H1 (cell line): ENCODE measurements around the gene B3GAT1. TPM values are rescaled to one million over a fixed set of nuclear protein-coding genes. Genes with fewer than 3 reads are reported as not detected.

Experiments
- CTCF ChIA-PET: fragments of 300-600 bp; sonication (Branson Sonifier 250); formaldehyde crosslinking; loops from one replicate; lab custom pipeline; 2021; ENCODE audit not compliant: partially characterized antibody; lab: Charles Lee
- POLR2A ChIA-PET: fragments of 300-600 bp; sonication (Branson Sonifier 250); formaldehyde crosslinking; loops from one replicate; lab custom pipeline; 2021; ENCODE audit warnings: inconsistent platforms; ENCODE audit not compliant: partially characterized antibody; lab: Charles Lee
- DNase-seq, 2 experiments: peaks; one replicate each; pipeline versions ENCODE4 v3.0.0 to v3.0.0-alpha.2; 2010 to 2022; ENCODE audit warnings: low spot score in 2 of 2, low read depth in 1 of 2, mixed read lengths in 1 of 2
- FAIRE-seq: peaks from 2 replicates; lab custom pipeline; 2011; peaks lifted over from hg19 to GRCh38; lab: Jason Lieb, UNC
- H2AFZ ChIP-seq: 2 replicates; pipeline ENCODE4 v1.8.1; 2012; ENCODE audit warnings: low read length, inconsistent platforms
- H2AK5ac ChIP-seq: 2 replicates; pipeline ENCODE4 v1.6.1; 2013; ENCODE audit warnings: low read depth, low read length
- H2BK120ac ChIP-seq: replicated peaks from 2 replicates; pipeline ENCODE3; 2013; ENCODE audit warnings: low read depth, low read length, inconsistent platforms
- H2BK12ac ChIP-seq: 2 replicates; pipeline ENCODE4 v1.6.1; 2013; ENCODE audit warnings: low read depth, low read length
- H2BK15ac ChIP-seq: 2 replicates; pipeline ENCODE4 v1.6.1; 2013; ENCODE audit warnings: low read length
- H2BK20ac ChIP-seq: 2 replicates; pipeline ENCODE4 v1.6.1; 2013; ENCODE audit warnings: low read length
- H2BK5ac ChIP-seq: 2 replicates; pipeline ENCODE4 v1.6.1; 2013; ENCODE audit warnings: low read depth, low read length
- H3K14ac ChIP-seq: 2 replicates; pipeline ENCODE4 v1.6.1; 2013; ENCODE audit warnings: inconsistent platforms; ENCODE audit not compliant: insufficient read length
- H3K18ac ChIP-seq: 2 replicates; pipeline ENCODE4 v1.6.1; 2013; ENCODE audit warnings: low read length; ENCODE audit errors: extremely low read depth
- H3K23ac ChIP-seq: 2 replicates; pipeline ENCODE4 v1.6.1; 2013; ENCODE audit warnings: inconsistent platforms; ENCODE audit not compliant: insufficient read length
- H3K23me2 ChIP-seq: 2 replicates; pipeline ENCODE4 v1.6.1; 2013; ENCODE audit warnings: low read depth, low read length
- H3K27ac ChIP-seq: 2 replicates; pipeline ENCODE4 v1.6.1; 2011; ENCODE audit warnings: low read depth, low read length, inconsistent platforms
- H3K27me3 ChIP-seq, 4 experiments: replicated peaks in 1 of 4; 1 replicate in 1 of 4; 2 replicates in 3 of 4; pipeline versions ENCODE4 v1.6.1 to v1.8.1; 2011 to 2013; ENCODE audit warnings: low read length in 3 of 4, mild to moderate bottlenecking in 3 of 4, inconsistent platforms in 2 of 4, mixed read lengths in 2 of 4, moderate library complexity in 1 of 4; ENCODE audit not compliant: control insufficient read depth in 3 of 4, insufficient read depth in 3 of 4; ENCODE audit errors: extremely low read depth in 1 of 4
- H3K36me3 ChIP-seq, 4 experiments: 2 replicates each; pipeline versions ENCODE4 v1.6.1 to v1.8.1; 2011 to 2013; ENCODE audit warnings: mild to moderate bottlenecking in 4 of 4, low read length in 3 of 4, moderate library complexity in 2 of 4, control low read depth in 1 of 4, inconsistent platforms in 1 of 4; ENCODE audit not compliant: insufficient read depth in 4 of 4, control insufficient read depth in 2 of 4
- H3K4ac ChIP-seq: replicated peaks from 2 replicates; pipeline ENCODE3; 2013; ENCODE audit warnings: low read length, low read depth, mixed read lengths, inconsistent platforms; ENCODE audit not compliant: insufficient read length
- H3K4me1 ChIP-seq, 4 experiments: replicated peaks in 1 of 4; 1 replicate in 1 of 4; 2 replicates in 3 of 4; pipeline versions ENCODE4 v1.6.1 to v1.8.1; 2011 to 2013; ENCODE audit warnings: low read length in 3 of 4, inconsistent platforms in 2 of 4, mixed read lengths in 1 of 4; ENCODE audit not compliant: insufficient read depth in 4 of 4, control insufficient read depth in 3 of 4
- H3K4me2 ChIP-seq, 2 experiments: 2 replicates each; pipeline versions ENCODE4 v1.6.1 to v1.8.1; 2011 to 2013; ENCODE audit warnings: low read depth in 2 of 2, low read length in 2 of 2, control low read depth in 1 of 2, inconsistent platforms in 1 of 2, mild to moderate bottlenecking in 1 of 2; ENCODE audit not compliant: insufficient read depth in 1 of 2
- H3K4me3 ChIP-seq, 4 experiments: fragments of 200-600, 300-600 bp in 1 of 4; sonication (generic), shearing (Covaris generic), sonication (Bioruptor Twin) in 1 of 4; 2 replicates each; pipeline versions ENCODE4 v1.5.1 to v1.8.1; 2011 to 2016; ENCODE audit warnings: low read length in 4 of 4, low read depth in 3 of 4, control low read depth in 2 of 4, inconsistent platforms in 2 of 4, mild to moderate bottlenecking in 2 of 4, mixed read lengths in 1 of 4, moderate library complexity in 1 of 4; ENCODE audit not compliant: insufficient read depth in 2 of 4; ENCODE audit errors: extremely low read depth in 1 of 4
- H3K56ac ChIP-seq: replicated peaks from 2 replicates; pipeline ENCODE3; 2013; ENCODE audit warnings: low read depth, mild to moderate bottlenecking, mixed read lengths, low read length, inconsistent platforms; ENCODE audit not compliant: insufficient read length
- H3K79me1 ChIP-seq: 2 replicates; pipeline ENCODE4 v1.6.1; 2013; ENCODE audit warnings: low read depth, low read length, control low read depth
- H3K79me2 ChIP-seq, 2 experiments: 2 replicates each; pipeline versions ENCODE4 v1.6.1 to v1.8.1; 2012 to 2013; ENCODE audit warnings: low read length in 2 of 2, mild to moderate bottlenecking in 2 of 2, inconsistent platforms in 1 of 2; ENCODE audit not compliant: insufficient read depth in 2 of 2, control insufficient read depth in 1 of 2
- H3K9ac ChIP-seq, 4 experiments: replicated peaks in 1 of 4; 1 replicate in 1 of 4; 2 replicates in 3 of 4; pipeline versions ENCODE4 v1.6.1 to v1.8.1; 2011 to 2013; ENCODE audit warnings: low read depth in 3 of 4, low read length in 3 of 4, control low read depth in 2 of 4, mild to moderate bottlenecking in 2 of 4, moderate library complexity in 2 of 4, inconsistent platforms in 1 of 4; ENCODE audit errors: extremely low read depth in 1 of 4
- H3K9me3 ChIP-seq, 2 experiments: 2 replicates each; pipeline versions ENCODE4 v1.6.1 to v1.8.1; 2012 to 2013; ENCODE audit warnings: mild to moderate bottlenecking in 2 of 2, moderate library complexity in 2 of 2, control low read depth in 1 of 2, inconsistent platforms in 1 of 2, low read depth in 1 of 2, low read length in 1 of 2, mixed read lengths in 1 of 2; ENCODE audit not compliant: insufficient read depth in 2 of 2
- H4K20me1 ChIP-seq, 2 experiments: replicated peaks in 1 of 2; 2 replicates each; pipeline versions ENCODE3 to v1.8.1; 2011 to 2013; ENCODE audit warnings: inconsistent platforms in 2 of 2, low read length in 2 of 2, mild to moderate bottlenecking in 1 of 2; ENCODE audit not compliant: insufficient read depth in 2 of 2, control insufficient read depth in 1 of 2
- H4K5ac ChIP-seq: 2 replicates; pipeline ENCODE4 v1.6.1; 2013; ENCODE audit warnings: low read length, low read depth, mixed read lengths, inconsistent platforms; ENCODE audit not compliant: insufficient read length
- H4K8ac ChIP-seq: 2 replicates; pipeline ENCODE4 v1.8.0; 2013; ENCODE audit warnings: mild to moderate bottlenecking, moderate library complexity, low read length, inconsistent platforms; ENCODE audit not compliant: insufficient read depth; ENCODE audit errors: extremely low read depth
- H4K91ac ChIP-seq: replicated peaks from 2 replicates; pipeline ENCODE3; 2013; ENCODE audit warnings: low read length, mixed read lengths, inconsistent platforms; ENCODE audit not compliant: insufficient read length
- CEBPB ChIP-seq: IDR thresholded peaks from 2 replicates; pipeline ENCODE4 v1.6.1; 2012; ENCODE audit warnings: low read depth, low read length
- CHD2 ChIP-seq: IDR thresholded peaks from 2 replicates; pipeline ENCODE4 v1.6.1; 2012; ENCODE audit warnings: low read length, improper control_type of control experiment
- WGBS, 2 experiments: shearing (Covaris generic) in 1 of 2; methylation state at CpG; one replicate each; pipeline versions ENCODE4 v1.1.6 to v1.1.7; 2013 to 2015; ENCODE audit warnings: low lambda C conversion rate in 2 of 2, mixed read lengths in 2 of 2, inconsistent platforms in 1 of 2, low coverage in 1 of 2, missing lambda C conversion rate in 1 of 2; ENCODE audit not compliant: insufficient replicate concordance in 2 of 2, insufficient coverage in 1 of 2, insufficient read length in 1 of 2; ENCODE audit errors: extremely low coverage in 1 of 2, missing lambda C conversion rate in 1 of 2; 5-methylcytosine and 5-hydroxymethylcytosine counted together
- polyA plus RNA-seq, 7 experiments: library from polyadenylated mRNA; depleted of rRNA in 3 of 7; stranded (reverse) in 5 of 7; unstranded in 2 of 7; fragments of >200 nt in 5 of 7; fragments of 200-250 nt in 2 of 7; gene quantifications; 1 replicate in 5 of 7; 2 replicates in 1 of 7; 4 replicates in 1 of 7; pipeline versions ENCODE4 v1.2.1 to v1.2.3, GENCODE V29; 2011 to 2013; ENCODE audit warnings: missing spikeins in 2 of 7, mixed read lengths in 2 of 7
- total RNA-seq: library from RNA; stranded (reverse); fragmentation: NEBNext Ultra II Directional; extraction: Animal tissue kit (Norgen Biotek cat#: 25700); gene quantifications from 2 replicates; pipeline ENCODE4 v1.2.1, GENCODE V29; 2021

The B3GAT1 gene
- total and polyA plus RNA-seq, 2 of the 8 experiments (the other 6 are each of a cell fraction or from before 2014, with no cell fraction given), result 19.7 to 32.4 TPM

GRCh38 chr11:134397304-134398078 lies 14.6 kb downstream of the B3GAT1 start:
- Histone ChIP-seq H2BK20ac (no peak overlapping the region), H3K4me3 (no peak overlapping the region)
- CTCF ChIA-PET, result interaction anchor here (0.7 to 1.8 kb wide), 4 partner anchors 17 to 261 kb away, joined by 3 to 7 read pairs (median 3); no protein-coding TSS in a partner anchor

More at GRCh38 chr11:134397304-134398078, 14.6 kb downstream of the B3GAT1 start:
- no peak overlapping the region for H3K56ac ChIP-seq
- peaks cover 0 to 42% of the 10 kb centered on the region in 2 experiments; a peak in 1 of 4 replicates for H3K79me2 ChIP-seq
- no peak overlapping the region for H3K14ac ChIP-seq
- no peak overlapping the region for H4K5ac ChIP-seq
- peaks cover 0 to 4% (median 0%) of the 10 kb centered on the region in 4 experiments; a peak in 2 of 8 replicates for H3K36me3 ChIP-seq
- no peak overlapping the region for H3K4ac ChIP-seq
- H2BK12ac ChIP-seq, result no peak overlapping the region
- H3K4me2 ChIP-seq, result no peak overlapping the region
- no peak overlapping the region for H3K27ac ChIP-seq
- H3K23me2 ChIP-seq, result 0 out of 2 replicates have a peak, but pooled peaks cover 2% of the 10 kb centered on the region
- H2AFZ ChIP-seq, result no peak overlapping the region
- H3K9ac ChIP-seq, result no peak overlapping the region
- H2AK5ac ChIP-seq, result peak overlapping the region; percentile 75; the same call in 1 of the 2 replicates
- H2BK5ac ChIP-seq, result no peak overlapping the region; the same call in 1 of the 2 replicates
- no peak overlapping the region for H4K8ac ChIP-seq
- no peak for FAIRE-seq
- no peak for TF ChIP-seq CEBPB
- no peak for TF ChIP-seq CHD2
- TF ChIP-seq, all 59 proteins: peak for 0
- Histone ChIP-seq H2BK120ac (no peak overlapping the region), H4K20me1 (peaks cover 9 to 39% of the 10 kb centered on the region in 2 experiments), H2BK15ac (no peak overlapping the region), H3K79me1 (peaks cover 9% of the 10 kb centered on the region), H3K27me3 (no peaks in the 10 kb centered on the region), H3K9me3 (no peaks in the 10 kb centered on the region), H4K91ac (no peak overlapping the region), H3K18ac (no peak overlapping the region), H3K23ac (no peak overlapping the region), H3K4me1 (peaks cover 0 to 8% (median 3%) of the 10 kb centered on the region in 4 experiments; a peak in 2 of 7 replicates)
- POLR2A ChIA-PET, result interaction anchor here (1.4 kb wide), 1 partner anchor 12 kb away, joined by 3 read pairs; no protein-coding TSS in a partner anchor
- no peak for DNase-seq
- 94% methylated on average over 13 of the region's 18 CpGs; no CpG with 5 or more reads in 1 of the 2 experiments for WGBS, 2 experiments
